GM23338 (cell line): Measurements from ENCODE around the gene SFMBT2. TPM values are rescaled to one million over a fixed set of nuclear protein-coding genes. Genes with fewer than 3 reads are reported as not detected.
A peak's percentile ranks its signal among the peaks of the same experiment; 100 is the strongest.

Source experiments
- ATAC-seq: fragments of 200-7000 bp; cut with Tn5 transposase; 3 replicates; pipeline ENCODE4 v1.9.1; 2020
- DNase-seq: peaks from one replicate; pipeline ENCODE4 v3.0.0-alpha.2; 2015; ENCODE audit warnings: low spot score
- H2AFZ ChIP-seq: fragments of 200-600 bp; sonication (generic); 2 replicates; pipeline ENCODE4 v1.8.0; 2016; ENCODE audit warnings: antibody characterized with exemption, mild to moderate bottlenecking, moderate library complexity
- H3F3A ChIP-seq: fragments of 200-600 bp; sonication (generic); replicated peaks from 2 replicates; pipeline ENCODE4 v1.8.0; 2017; ENCODE audit warnings: antibody characterized with exemption, mixed run types, low read depth
- H3K27ac ChIP-seq: fragments of 200-600 bp; sonication (generic); 2 replicates; pipeline ENCODE4 v1.6.1; 2016; ENCODE audit warnings: low read depth
- H3K27me3 ChIP-seq: fragments of 200-600 bp; sonication (generic); 2 replicates; pipeline ENCODE4 v1.8.0; 2016; ENCODE audit warnings: mild to moderate bottlenecking, mixed run types, moderate library complexity; ENCODE audit not compliant: insufficient read depth
- H3K36me3 ChIP-seq: fragments of 200-600 bp; sonication (generic); 2 replicates; pipeline ENCODE4 v1.8.0; 2016; ENCODE audit warnings: mild to moderate bottlenecking; ENCODE audit not compliant: insufficient read depth
- H3K4me1 ChIP-seq: fragments of 200-600 bp; sonication (generic); 2 replicates; pipeline ENCODE4 v1.8.0; 2016; ENCODE audit warnings: mild to moderate bottlenecking, moderate library complexity; ENCODE audit not compliant: insufficient read depth
- H3K4me2 ChIP-seq: fragments of 200-600 bp; sonication (generic); 2 replicates; pipeline ENCODE4 v1.7.1; 2017; ENCODE audit warnings: mixed run types
- H3K4me3 ChIP-seq: fragments of 200-600 bp; sonication (generic); 2 replicates; pipeline ENCODE4 v1.6.1; 2016; ENCODE audit warnings: mixed run types
- H3K79me2 ChIP-seq: fragments of 200-600 bp; sonication (generic); replicated peaks from 2 replicates; pipeline ENCODE4 v1.8.0; 2017; ENCODE audit warnings: mild to moderate bottlenecking; ENCODE audit not compliant: insufficient read depth
- H3K9me2 ChIP-seq: fragments of 200-600 bp; sonication (generic); 2 replicates; pipeline ENCODE4 v1.8.0; 2017; ENCODE audit not compliant: insufficient read depth
- H4K20me1 ChIP-seq: fragments of 200-600 bp; sonication (generic); replicated peaks from 2 replicates; pipeline ENCODE4 v1.8.0; 2017; ENCODE audit warnings: mild to moderate bottlenecking; ENCODE audit not compliant: insufficient read depth
- H3K27ac Mint-ChIP-seq: 2 replicates; pipeline ENCODE4 v1.8.0; 2020; ENCODE audit warnings: inconsistent platforms, mild to moderate bottlenecking, moderate library complexity, mixed read lengths
- H3K27me3 Mint-ChIP-seq: 3 replicates; pipeline ENCODE4 v1.8.0; 2022; ENCODE audit warnings: low read depth, mild to moderate bottlenecking, moderate library complexity, mixed read lengths, inconsistent platforms; ENCODE audit not compliant: insufficient read depth, poor library complexity
- H3K36me3 Mint-ChIP-seq: 3 replicates; pipeline ENCODE4 v1.8.0; 2021; ENCODE audit warnings: low read depth, mild to moderate bottlenecking, inconsistent platforms, moderate library complexity, mixed read lengths
- H3K4me1 Mint-ChIP-seq: 3 replicates; pipeline ENCODE4 v1.8.0; 2020; ENCODE audit warnings: mild to moderate bottlenecking, inconsistent platforms, mixed read lengths
- H3K4me3 Mint-ChIP-seq: 3 replicates; pipeline ENCODE4 v1.8.0; 2021; ENCODE audit warnings: moderate library complexity, mild to moderate bottlenecking, inconsistent platforms, mixed read lengths
- H3K9me3 Mint-ChIP-seq: 3 replicates; pipeline ENCODE4 v1.8.0; 2020; ENCODE audit warnings: moderate library complexity, mild to moderate bottlenecking, inconsistent platforms, mixed read lengths
- CREB1 ChIP-seq: fragments of 250-450 bp; sonication (Bioruptor Pico); IDR thresholded peaks from 2 replicates; pipeline ENCODE4 v1.5.0; 2020; ENCODE audit warnings: low read depth, mild to moderate bottlenecking, moderate library complexity
- EZH2 ChIP-seq: fragments of 200-600 bp; sonication (generic); IDR thresholded peaks from one replicate; pipeline ENCODE4 v1.8.0; 2017; ENCODE audit warnings: antibody characterized with exemption, mild to moderate bottlenecking, low read depth; ENCODE audit not compliant: unreplicated experiment
- EZH2phosphoT487 ChIP-seq: fragments of 200-600 bp; sonication (generic); IDR thresholded peaks from one replicate; pipeline ENCODE4 v1.8.1; 2018; ENCODE audit warnings: antibody characterized with exemption; ENCODE audit not compliant: unreplicated experiment
- JUNB ChIP-seq: IDR thresholded peaks from one replicate; pipeline ENCODE4 v1.6.1; 2016; ENCODE audit warnings: antibody characterized with exemption; ENCODE audit not compliant: unreplicated experiment
- NANOG ChIP-seq: IDR thresholded peaks from 2 replicates; pipeline ENCODE4 v1.6.1; 2016; ENCODE audit warnings: antibody characterized with exemption, borderline replicate concordance
- POLR2AphosphoS5 ChIP-seq: IDR thresholded peaks from 2 replicates; pipeline ENCODE4 v1.6.1; 2016; ENCODE audit warnings: antibody characterized with exemption, low read depth
- STAT1 ChIP-seq: IDR thresholded peaks from one replicate; pipeline ENCODE4 v1.6.1; 2016; ENCODE audit warnings: antibody characterized with exemption; ENCODE audit not compliant: unreplicated experiment
- ZNF114 ChIP-seq: fragments of 250-450 bp; sonication (Bioruptor Pico); IDR thresholded peaks from 2 replicates; pipeline ENCODE4 v1.5.0; 2020; ENCODE audit warnings: mild to moderate bottlenecking, moderate library complexity
- ZNF331 ChIP-seq: fragments of 250-450 bp; sonication (Bioruptor Pico); IDR thresholded peaks from 2 replicates; pipeline ENCODE4 v1.5.0; 2020; ENCODE audit warnings: low read depth, mild to moderate bottlenecking, moderate library complexity
- polyA plus RNA-seq: library from polyadenylated mRNA; unstranded; fragments of >200 nt; fragmentation: Nextera tagmentation; extraction: Ambion mirVana; gene quantifications from 2 replicates; pipeline ENCODE4 v1.2.1, GENCODE V29; 2016
- total RNA-seq: library from RNA; depleted of rRNA; stranded (reverse); fragments of >200 nt; shearing (Covaris generic); gene quantifications from 2 replicates; pipeline ENCODE4 v1.2.3, GENCODE V29; 2014
- TF ChIP-seq, protein P1 (sequence below): fragments of 250-450 bp; sonication (Bioruptor Pico); IDR thresholded peaks from 2 replicates; pipeline ENCODE4 v1.5.0; 2020; ENCODE audit warnings: mild to moderate bottlenecking, moderate library complexity
- TF ChIP-seq, protein P2 (sequence below), 2 experiments: fragments of 200-600 bp in 1 of 2; sonication (generic) in 1 of 2; conservative IDR thresholded peaks; 2 replicates each; pipeline versions ENCODE4 v1.5.1 to v1.6.1; 2016 to 2017; ENCODE audit warnings: antibody characterized with exemption in 2 of 2, low read depth in 2 of 2, mild to moderate bottlenecking in 2 of 2, moderate library complexity in 1 of 2
- TF ChIP-seq, protein P3 (sequence below): IDR thresholded peaks from 2 replicates; pipeline ENCODE4 v1.6.1; 2016; ENCODE audit warnings: antibody characterized with exemption
- TF ChIP-seq, protein P4 (sequence below): IDR thresholded peaks from one replicate; pipeline ENCODE4 v1.6.1; 2018; ENCODE audit warnings: antibody characterized with exemption; ENCODE audit not compliant: unreplicated experiment

The SFMBT2 gene
- total and polyA plus RNA-seq, 2 experiments from 2014 or later, result 2.7 to 6.7 TPM

DNA sequence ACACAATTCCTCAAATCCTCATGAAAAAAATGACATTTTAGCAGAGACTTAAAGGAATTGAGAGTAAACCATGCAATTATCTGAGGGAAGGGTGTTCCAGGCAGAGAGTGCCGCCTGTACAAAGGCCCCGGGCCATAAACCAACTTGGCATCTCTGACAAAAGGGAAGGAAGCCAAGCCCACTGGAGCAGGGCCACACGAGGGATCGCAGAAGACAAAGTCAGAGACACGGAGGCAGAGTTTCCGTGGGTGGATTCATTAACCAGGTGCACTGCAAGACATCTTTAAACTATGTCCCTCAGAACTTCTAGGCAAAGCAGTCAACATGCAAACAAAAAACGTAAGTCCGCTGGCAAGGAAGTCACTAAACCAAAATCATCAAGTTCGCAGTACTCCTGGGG lies 92.0 kb downstream of the SFMBT2 start:
- Histone ChIP-seq H3K4me1 (peaks cover 6% of the 10 kb centered on the region; the same call in 1 of the 2 replicates), H3K79me2 (peaks cover 4% of the 10 kb centered on the region; the same call in 1 of the 2 replicates), H3K4me2 (no peak overlapping the region), H3K27ac (0 out of 2 replicates have a peak overlapping the region, but pooled peaks have one; percentile 19), H3K9me2 (peaks cover 3% of the 10 kb centered on the region; the same call in 1 of the 2 replicates), H2AFZ (no peak overlapping the region), H4K20me1 (no peaks in the 10 kb centered on the region; the same call in 1 of the 2 replicates), H3F3A (no peaks in the 10 kb centered on the region), H3K36me3 (peaks cover 4% of the 10 kb centered on the region; the same call in 1 of the 2 replicates), H3K27me3 (no peaks in the 10 kb centered on the region), H3K4me3 (no peak overlapping the region)
- ATAC-seq (no peak), DNase-seq (no peak)
- H3K27ac Mint-ChIP-seq, result no peak overlapping the region
- peaks cover 4% of the 10 kb centered on the region; the same call in 2 of the 3 replicates for H3K4me1 Mint-ChIP-seq
- TF ChIP-seq, protein P1, sequence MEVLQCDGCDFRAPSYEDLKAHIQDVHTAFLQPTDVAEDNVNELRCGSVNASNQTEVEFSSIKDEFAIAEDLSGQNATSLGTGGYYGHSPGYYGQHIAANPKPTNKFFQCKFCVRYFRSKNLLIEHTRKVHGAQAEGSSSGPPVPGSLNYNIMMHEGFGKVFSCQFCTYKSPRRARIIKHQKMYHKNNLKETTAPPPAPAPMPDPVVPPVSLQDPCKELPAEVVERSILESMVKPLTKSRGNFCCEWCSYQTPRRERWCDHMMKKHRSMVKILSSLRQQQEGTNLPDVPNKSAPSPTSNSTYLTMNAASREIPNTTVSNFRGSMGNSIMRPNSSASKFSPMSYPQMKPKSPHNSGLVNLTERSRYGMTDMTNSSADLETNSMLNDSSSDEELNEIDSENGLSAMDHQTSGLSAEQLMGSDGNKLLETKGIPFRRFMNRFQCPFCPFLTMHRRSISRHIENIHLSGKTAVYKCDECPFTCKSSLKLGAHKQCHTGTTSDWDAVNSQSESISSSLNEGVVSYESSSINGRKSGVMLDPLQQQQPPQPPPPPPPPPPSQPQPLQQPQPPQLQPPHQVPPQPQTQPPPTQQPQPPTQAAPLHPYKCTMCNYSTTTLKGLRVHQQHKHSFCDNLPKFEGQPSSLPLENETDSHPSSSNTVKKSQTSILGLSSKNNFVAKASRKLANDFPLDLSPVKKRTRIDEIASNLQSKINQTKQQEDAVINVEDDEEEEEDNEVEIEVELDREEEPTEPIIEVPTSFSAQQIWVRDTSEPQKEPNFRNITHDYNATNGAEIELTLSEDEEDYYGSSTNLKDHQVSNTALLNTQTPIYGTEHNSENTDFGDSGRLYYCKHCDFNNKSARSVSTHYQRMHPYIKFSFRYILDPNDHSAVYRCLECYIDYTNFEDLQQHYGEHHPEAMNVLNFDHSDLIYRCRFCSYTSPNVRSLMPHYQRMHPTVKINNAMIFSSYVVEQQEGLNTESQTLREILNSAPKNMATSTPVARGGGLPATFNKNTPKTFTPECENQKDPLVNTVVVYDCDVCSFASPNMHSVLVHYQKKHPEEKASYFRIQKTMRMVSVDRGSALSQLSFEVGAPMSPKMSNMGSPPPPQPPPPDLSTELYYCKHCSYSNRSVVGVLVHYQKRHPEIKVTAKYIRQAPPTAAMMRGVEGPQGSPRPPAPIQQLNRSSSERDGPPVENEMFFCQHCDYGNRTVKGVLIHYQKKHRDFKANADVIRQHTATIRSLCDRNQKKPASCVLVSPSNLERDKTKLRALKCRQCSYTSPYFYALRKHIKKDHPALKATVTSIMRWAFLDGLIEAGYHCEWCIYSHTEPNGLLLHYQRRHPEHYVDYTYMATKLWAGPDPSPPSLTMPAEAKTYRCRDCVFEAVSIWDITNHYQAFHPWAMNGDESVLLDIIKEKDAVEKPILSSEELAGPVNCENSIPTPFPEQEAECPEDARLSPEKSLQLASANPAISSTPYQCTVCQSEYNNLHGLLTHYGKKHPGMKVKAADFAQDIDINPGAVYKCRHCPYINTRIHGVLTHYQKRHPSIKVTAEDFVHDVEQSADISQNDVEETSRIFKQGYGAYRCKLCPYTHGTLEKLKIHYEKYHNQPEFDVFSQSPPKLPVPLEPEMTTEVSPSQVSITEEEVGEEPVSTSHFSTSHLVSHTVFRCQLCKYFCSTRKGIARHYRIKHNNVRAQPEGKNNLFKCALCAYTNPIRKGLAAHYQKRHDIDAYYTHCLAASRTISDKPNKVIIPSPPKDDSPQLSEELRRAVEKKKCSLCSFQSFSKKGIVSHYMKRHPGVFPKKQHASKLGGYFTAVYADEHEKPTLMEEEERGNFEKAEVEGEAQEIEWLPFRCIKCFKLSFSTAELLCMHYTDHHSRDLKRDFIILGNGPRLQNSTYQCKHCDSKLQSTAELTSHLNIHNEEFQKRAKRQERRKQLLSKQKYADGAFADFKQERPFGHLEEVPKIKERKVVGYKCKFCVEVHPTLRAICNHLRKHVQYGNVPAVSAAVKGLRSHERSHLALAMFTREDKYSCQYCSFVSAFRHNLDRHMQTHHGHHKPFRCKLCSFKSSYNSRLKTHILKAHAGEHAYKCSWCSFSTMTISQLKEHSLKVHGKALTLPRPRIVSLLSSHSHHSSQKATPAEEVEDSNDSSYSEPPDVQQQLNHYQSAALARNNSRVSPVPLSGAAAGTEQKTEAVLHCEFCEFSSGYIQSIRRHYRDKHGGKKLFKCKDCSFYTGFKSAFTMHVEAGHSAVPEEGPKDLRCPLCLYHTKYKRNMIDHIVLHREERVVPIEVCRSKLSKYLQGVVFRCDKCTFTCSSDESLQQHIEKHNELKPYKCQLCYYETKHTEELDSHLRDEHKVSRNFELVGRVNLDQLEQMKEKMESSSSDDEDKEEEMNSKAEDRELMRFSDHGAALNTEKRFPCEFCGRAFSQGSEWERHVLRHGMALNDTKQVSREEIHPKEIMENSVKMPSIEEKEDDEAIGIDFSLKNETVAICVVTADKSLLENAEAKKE (CRISPR knock-in tag), result no peak
- TF ChIP-seq EZH2phosphoT487, result no peak
- TF ChIP-seq NANOG, result no peak
- no peak for TF ChIP-seq CREB1
- TF ChIP-seq, protein P2, sequence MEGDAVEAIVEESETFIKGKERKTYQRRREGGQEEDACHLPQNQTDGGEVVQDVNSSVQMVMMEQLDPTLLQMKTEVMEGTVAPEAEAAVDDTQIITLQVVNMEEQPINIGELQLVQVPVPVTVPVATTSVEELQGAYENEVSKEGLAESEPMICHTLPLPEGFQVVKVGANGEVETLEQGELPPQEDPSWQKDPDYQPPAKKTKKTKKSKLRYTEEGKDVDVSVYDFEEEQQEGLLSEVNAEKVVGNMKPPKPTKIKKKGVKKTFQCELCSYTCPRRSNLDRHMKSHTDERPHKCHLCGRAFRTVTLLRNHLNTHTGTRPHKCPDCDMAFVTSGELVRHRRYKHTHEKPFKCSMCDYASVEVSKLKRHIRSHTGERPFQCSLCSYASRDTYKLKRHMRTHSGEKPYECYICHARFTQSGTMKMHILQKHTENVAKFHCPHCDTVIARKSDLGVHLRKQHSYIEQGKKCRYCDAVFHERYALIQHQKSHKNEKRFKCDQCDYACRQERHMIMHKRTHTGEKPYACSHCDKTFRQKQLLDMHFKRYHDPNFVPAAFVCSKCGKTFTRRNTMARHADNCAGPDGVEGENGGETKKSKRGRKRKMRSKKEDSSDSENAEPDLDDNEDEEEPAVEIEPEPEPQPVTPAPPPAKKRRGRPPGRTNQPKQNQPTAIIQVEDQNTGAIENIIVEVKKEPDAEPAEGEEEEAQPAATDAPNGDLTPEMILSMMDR (conservative IDR thresholded peaks at IDR 0.05; ENCODE audit: low read depth in 2 of 2), result no peak
- TF ChIP-seq POLR2AphosphoS5, result no peak
- TF ChIP-seq EZH2, result no peak
- TF ChIP-seq ZNF114 (CRISPR knock-in tag), result no peak
- TF ChIP-seq STAT1, result no peak
- TF ChIP-seq, protein P3, sequence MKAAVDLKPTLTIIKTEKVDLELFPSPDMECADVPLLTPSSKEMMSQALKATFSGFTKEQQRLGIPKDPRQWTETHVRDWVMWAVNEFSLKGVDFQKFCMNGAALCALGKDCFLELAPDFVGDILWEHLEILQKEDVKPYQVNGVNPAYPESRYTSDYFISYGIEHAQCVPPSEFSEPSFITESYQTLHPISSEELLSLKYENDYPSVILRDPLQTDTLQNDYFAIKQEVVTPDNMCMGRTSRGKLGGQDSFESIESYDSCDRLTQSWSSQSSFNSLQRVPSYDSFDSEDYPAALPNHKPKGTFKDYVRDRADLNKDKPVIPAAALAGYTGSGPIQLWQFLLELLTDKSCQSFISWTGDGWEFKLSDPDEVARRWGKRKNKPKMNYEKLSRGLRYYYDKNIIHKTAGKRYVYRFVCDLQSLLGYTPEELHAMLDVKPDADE, result no peak
- TF ChIP-seq, protein P4, sequence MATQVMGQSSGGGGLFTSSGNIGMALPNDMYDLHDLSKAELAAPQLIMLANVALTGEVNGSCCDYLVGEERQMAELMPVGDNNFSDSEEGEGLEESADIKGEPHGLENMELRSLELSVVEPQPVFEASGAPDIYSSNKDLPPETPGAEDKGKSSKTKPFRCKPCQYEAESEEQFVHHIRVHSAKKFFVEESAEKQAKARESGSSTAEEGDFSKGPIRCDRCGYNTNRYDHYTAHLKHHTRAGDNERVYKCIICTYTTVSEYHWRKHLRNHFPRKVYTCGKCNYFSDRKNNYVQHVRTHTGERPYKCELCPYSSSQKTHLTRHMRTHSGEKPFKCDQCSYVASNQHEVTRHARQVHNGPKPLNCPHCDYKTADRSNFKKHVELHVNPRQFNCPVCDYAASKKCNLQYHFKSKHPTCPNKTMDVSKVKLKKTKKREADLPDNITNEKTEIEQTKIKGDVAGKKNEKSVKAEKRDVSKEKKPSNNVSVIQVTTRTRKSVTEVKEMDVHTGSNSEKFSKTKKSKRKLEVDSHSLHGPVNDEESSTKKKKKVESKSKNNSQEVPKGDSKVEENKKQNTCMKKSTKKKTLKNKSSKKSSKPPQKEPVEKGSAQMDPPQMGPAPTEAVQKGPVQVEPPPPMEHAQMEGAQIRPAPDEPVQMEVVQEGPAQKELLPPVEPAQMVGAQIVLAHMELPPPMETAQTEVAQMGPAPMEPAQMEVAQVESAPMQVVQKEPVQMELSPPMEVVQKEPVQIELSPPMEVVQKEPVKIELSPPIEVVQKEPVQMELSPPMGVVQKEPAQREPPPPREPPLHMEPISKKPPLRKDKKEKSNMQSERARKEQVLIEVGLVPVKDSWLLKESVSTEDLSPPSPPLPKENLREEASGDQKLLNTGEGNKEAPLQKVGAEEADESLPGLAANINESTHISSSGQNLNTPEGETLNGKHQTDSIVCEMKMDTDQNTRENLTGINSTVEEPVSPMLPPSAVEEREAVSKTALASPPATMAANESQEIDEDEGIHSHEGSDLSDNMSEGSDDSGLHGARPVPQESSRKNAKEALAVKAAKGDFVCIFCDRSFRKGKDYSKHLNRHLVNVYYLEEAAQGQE, result no peak
- TF ChIP-seq JUNB, result no peak
- no peak for TF ChIP-seq ZNF331 (CRISPR knock-in tag)
- peaks cover 9% of the 10 kb centered on the region; the same call in 2 of the 3 replicates for H3K36me3 Mint-ChIP-seq
- peaks cover 6% of the 10 kb centered on the region for H3K27me3 Mint-ChIP-seq
- H3K9me3 Mint-ChIP-seq, result peaks cover 5% of the 10 kb centered on the region; the same call in 2 of the 3 replicates
- H3K4me3 Mint-ChIP-seq, result no peak overlapping the region
